GM06990 (cell line): ENCODE data around the gene CRKL.

Experiments used
- DNase-seq: peaks from one replicate; pipeline ENCODE4 v3.0.0-alpha.2; 2011; ENCODE audit not compliant: insufficient read length; ENCODE audit errors: extremely low read depth
- H3K27me3 ChIP-seq: replicated peaks from 2 replicates; pipeline ENCODE4 v1.6.0; 2011; ENCODE audit warnings: low read length; ENCODE audit not compliant: control insufficient read depth, insufficient read depth
- H3K36me3 ChIP-seq: 2 replicates; pipeline ENCODE4 v1.5.1; 2011; ENCODE audit warnings: low read length; ENCODE audit not compliant: control insufficient read depth, insufficient read depth
- H3K4me3 ChIP-seq: replicated peaks from 2 replicates; pipeline ENCODE4 v1.5.1; 2011; ENCODE audit warnings: low read depth, mild to moderate bottlenecking, control low read depth, low read length
- CTCF ChIP-seq: IDR thresholded peaks from 2 replicates; pipeline ENCODE4 v1.5.1; 2011; ENCODE audit warnings: low read length, control low read depth, mild to moderate bottlenecking, inconsistent platforms; ENCODE audit not compliant: insufficient read depth, poor library complexity, severe bottlenecking

CRKL gene

GRCh38 chr22:20972933-20973577 lies 55.8 kb downstream of the CRKL start:
- Histone ChIP-seq H3K36me3 (no peaks in the 10 kb centered on the region), H3K27me3 (no peaks in the 10 kb centered on the region), H3K4me3 (no peak overlapping the region)
- DNase-seq = no peak
- no peak for TF ChIP-seq CTCF

GRCh38 chr22:20973634-20974286 lies 56.6 kb downstream of the CRKL start:
- H3K27me3 ChIP-seq = no peaks in the 10 kb centered on the region
- no peak for DNase-seq
- H3K36me3 ChIP-seq = no peaks in the 10 kb centered on the region
- H3K4me3 ChIP-seq = no peak overlapping the region
- no peak for TF ChIP-seq CTCF

GRCh38 chr22:20974336-20974955 lies 57.2 kb downstream of the CRKL start:
- no peak overlapping the region for H3K4me3 ChIP-seq
- no peak for DNase-seq
- no peak for TF ChIP-seq CTCF
- no peaks in the 10 kb centered on the region for H3K27me3 ChIP-seq
- no peaks in the 10 kb centered on the region for H3K36me3 ChIP-seq

- no peak overlapping the region for H3K4me3 ChIP-seq
- H3K27me3 ChIP-seq = no peaks in the 10 kb centered on the region
- no peaks in the 10 kb centered on the region for H3K36me3 ChIP-seq
- TF ChIP-seq CTCF = no peak
- no peak for DNase-seq
Measured at GRCh38 chr22:20975541-20976290, 58.5 kb downstream of the CRKL start.

GRCh38 chr22:20976291-20976877 lies 59.2 kb downstream of the CRKL start:
- Histone ChIP-seq H3K36me3 (no peaks in the 10 kb centered on the region), H3K27me3 (no peaks in the 10 kb centered on the region), H3K4me3 (no peak overlapping the region)
- no peak for TF ChIP-seq CTCF
- no peak for DNase-seq
